Heart right ventricle (tissue), 16 donors: ENCODE data around the gene ITPR3. TPM values are rescaled to one million over a fixed set of nuclear protein-coding genes. Genes with fewer than 3 reads are reported as not detected.

ENCODE experiments used
- ATAC-seq, 8 donors: fragments of 200-7000 bp; cut with Tn5 transposase; one replicate each; pipeline ENCODE4 v1.9.1; 2020; ENCODE audit warnings: mild to moderate bottlenecking in 8 of 8, moderate library complexity in 8 of 8, moderate number of reproducible peaks in 1 of 8
- DNase-seq, 2 donors: peaks; one replicate each; pipeline ENCODE4 v3.0.0-alpha.2; 2020
- H3K27ac ChIP-seq, 10 donors: fragments of 200-600 bp; sonication (generic) in 2 of 10; one replicate each; pipeline versions ENCODE4 v1.5.0 to v1.8.0; 2020 to 2022; ENCODE audit warnings: mild to moderate bottlenecking in 3 of 10
- H3K27me3 ChIP-seq, 7 donors: fragments of 200-600 bp; one replicate each; pipeline ENCODE4 v1.8.0; 2021 to 2022; ENCODE audit warnings: mild to moderate bottlenecking in 2 of 7
- H3K36me3 ChIP-seq, 9 donors: fragments of 200-600 bp; sonication (generic) in 1 of 9; one replicate each; pipeline versions ENCODE4 v1.5.0 to v1.8.0; 2020 to 2022; ENCODE audit warnings: mild to moderate bottlenecking in 2 of 9
- H3K4me1 ChIP-seq, 9 donors: fragments of 200-600 bp; sonication (generic) in 1 of 9; one replicate each; pipeline versions ENCODE4 v1.5.0 to v1.8.0; 2020 to 2022; ENCODE audit warnings: mild to moderate bottlenecking in 4 of 9
- H3K4me3 ChIP-seq, 10 donors: fragments of 200-600 bp; sonication (generic) in 2 of 10; one replicate each; pipeline versions ENCODE4 v1.5.0 to v1.8.0; 2020 to 2022; ENCODE audit warnings: mild to moderate bottlenecking in 7 of 10, moderate library complexity in 2 of 10
- H3K9me3 ChIP-seq, 11 donors: fragments of 200-600 bp in 10 of 11; sonication (generic) in 2 of 11; one replicate each; pipeline versions ENCODE4 v1.5.0 to v1.8.0; 2013 to 2022; ENCODE audit warnings: mild to moderate bottlenecking in 2 of 11, control low read depth in 1 of 11, moderate library complexity in 1 of 11
- WGBS, 2 donors: extraction: QIAGEN DNeasy Blood & Tissue Kit; methylation state at CpG; one replicate each; pipeline ENCODE4 v1.1.7; 2013; ENCODE audit warnings: inconsistent platforms in 1 of 2; 5-methylcytosine and 5-hydroxymethylcytosine counted together
- intact Hi-C, 10 donors: fragments of 100-400 bp; cut with DNase I; formaldehyde crosslinking; loops; one replicate each; pipeline versions ENCODE4 v1.11.1 to v1.14.2; 2022
- polyA plus RNA-seq, 2 donors: library from polyadenylated mRNA; stranded (reverse); fragments of 200-250 nt; gene quantifications; one replicate each; pipeline ENCODE4 v1.2.3, GENCODE V29; 2013
- total RNA-seq, 10 donors: library from RNA; stranded (reverse); fragmentation: NEBNext Ultra II Directional in 3 of 10; extraction: Animal tissue kit (Norgen Biotek cat#: 25700) in 3 of 10; gene quantifications; one replicate each; pipeline versions ENCODE4 v1.2.1 to v1.2.4, GENCODE V29; 2021 to 2023
- TF ChIP-seq, protein P1 (sequence below), 9 donors: fragments of 200-600 bp; sonication (generic) in 2 of 9; IDR thresholded peaks; one replicate each; pipeline versions ENCODE4 v1.5.0 to v1.8.0; 2021 to 2022; ENCODE audit warnings: antibody characterized with exemption in 9 of 9, mild to moderate bottlenecking in 5 of 9, moderate library complexity in 1 of 9
- donor health status: Arrhythmogenic right ventricular cardiomyopathy.
- donor health status: ischemic (EF 13 %, LVEDD 7.1; RV severe dilation, severe dysfunction).
- donor health status: healthy with polysubstance abuse.
- donor health status: DM: no; HTN: yes; CAD: no.
- donor health status: DM: no; HTN: no; CAD: no.
- donor health status: ischemic (EF 25% LVEDD 6.9; RV normal size, moderate dysfunction).
- donor health status: ischemic (EF 25% LVEDD 5.7; RV mildly dilated, moderate dysfunction).
- donor health status: healthy.
- donor health status: DM: yes; HTN: yes; CAD: no.
- donor health status: Ischemic cardiomyopathy.
- donor health status: ischemic (EF 35%, LVEDD 5.7; RV mildly dilated, moderate dysfunction).
- donor health status: nonischemic (EF 11% LVEDD 7.7; RV severe dilation, severe dysfunction).
- donor health status: DM: yes; HTN: yes; CAD: no.
- donor health status: PGD.
- donor health status: ischemic (EF 29% LVEDD 5.4; RV normal size, mild dysfunction).
- donor health status: nonischemic (EF 23%, LVEDD 6.1; RV moderate dilation, normal function).

The ITPR3 gene
- total and polyA plus RNA-seq, 12 donors, result 3.2 to 16.7 (median 6.0) TPM

DNA sequence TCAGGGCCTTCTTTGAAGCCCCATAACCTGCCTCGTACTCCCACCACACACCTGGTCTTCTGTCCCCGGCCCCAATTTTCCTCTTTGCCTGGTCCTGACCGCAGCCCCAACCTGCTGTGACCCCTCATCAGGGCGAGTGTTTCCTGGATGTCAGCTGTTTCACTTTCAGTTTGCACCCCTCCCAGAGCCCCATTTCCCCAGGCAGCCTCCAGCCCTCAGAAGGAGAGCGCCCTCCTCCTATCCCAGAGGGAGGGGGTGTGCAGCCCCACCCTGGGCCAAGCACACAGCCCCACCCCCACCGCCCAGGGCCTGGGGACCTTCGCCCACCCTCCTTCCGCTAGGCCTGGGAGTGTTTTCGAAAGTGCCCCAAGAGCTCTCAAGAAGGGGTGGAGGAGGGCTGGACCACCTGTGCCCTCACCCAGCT is 42.5 kb upstream of the ITPR3 start:
- DNase-seq, result no peak
- H3K27ac ChIP-seq, result peak overlapping the region in 9 of 10 donors; percentile 78 to 94 (median 89)
- no peak for ATAC-seq

DNA sequence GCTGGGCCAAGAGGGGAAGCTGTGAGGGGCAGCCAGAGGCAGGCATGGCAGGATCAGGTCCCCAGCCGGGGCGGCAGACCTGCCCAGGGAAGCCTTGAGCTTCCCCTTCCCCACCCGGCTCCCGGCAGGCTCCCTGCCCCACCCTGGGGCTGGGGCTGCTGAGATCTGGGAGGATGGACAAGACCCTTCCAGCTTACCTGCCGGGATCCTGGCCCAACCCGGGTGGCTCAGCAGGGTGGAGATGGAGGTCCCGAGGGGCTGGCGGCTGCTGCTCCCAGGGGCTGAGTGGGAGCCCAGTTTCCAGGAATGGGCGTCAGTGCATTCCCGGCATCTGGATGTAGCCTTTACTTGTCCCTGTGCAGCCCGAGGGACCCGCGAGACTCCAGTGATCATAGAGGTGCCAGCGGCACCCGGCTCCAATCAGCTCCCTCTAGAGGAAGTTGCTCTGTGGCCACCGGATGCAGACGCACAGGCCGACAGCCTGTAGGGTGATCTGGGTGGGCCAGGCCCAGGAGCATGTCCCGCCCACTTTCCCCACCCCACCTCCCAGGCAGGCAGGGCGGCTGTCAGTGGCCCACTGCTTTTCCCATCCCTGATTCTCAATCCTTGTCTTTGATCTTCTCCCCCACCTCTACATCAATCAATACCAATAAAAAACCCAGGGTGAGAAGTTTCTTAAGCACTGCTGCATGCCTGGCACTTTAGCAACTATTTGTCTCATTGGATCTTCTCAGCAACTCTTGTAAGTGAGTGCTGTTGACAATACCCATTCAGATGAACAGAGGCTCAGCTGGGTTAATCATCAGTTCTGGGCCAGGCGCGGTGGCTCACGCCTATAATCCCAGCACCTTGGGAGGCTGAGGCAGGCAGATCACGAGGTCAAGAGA is 41.1 kb upstream of the ITPR3 start, which contains the start of gene BAK1:
Gene BAK1 (minus strand): TSS at position 449 of the 887 bp plus-strand sequence. CDS start 2,672 bp downstream, outside the sequence.
- ATAC-seq (peak; percentile 92 to 97 (median 95)), DNase-seq (peak; percentile 90 to 92)
- intact Hi-C loops, result loop anchor here (5.0 to 10.0 kb wide), 10 partner anchors 55 to 575 kb away; partner anchors contain the start of genes ZBTB9 (in 4 of the 10), GRM4 (in 1 of the 10), KIFC1 (in 1 of the 10) and SYNGAP1 (in 1 of the 10)
- H3K27ac ChIP-seq, result peak within 1 kb of the TSS; percentile 54 to 94 (median 90)
- peaks cover 0 to 31% (median 7%) of the 10 kb centered on the region in 9 donors for H3K36me3 ChIP-seq
- 2 to 3% methylated on average over 24 of the region's 24 CpGs for WGBS, 2 donors
- peaks cover 18 to 39% (median 33%) of the 10 kb centered on the region in 9 donors for H3K4me1 ChIP-seq
- no peaks in the 10 kb centered on the region for H3K27me3 ChIP-seq
- H3K9me3 ChIP-seq, result no peaks in the 10 kb centered on the region
- TF ChIP-seq, protein P1, sequence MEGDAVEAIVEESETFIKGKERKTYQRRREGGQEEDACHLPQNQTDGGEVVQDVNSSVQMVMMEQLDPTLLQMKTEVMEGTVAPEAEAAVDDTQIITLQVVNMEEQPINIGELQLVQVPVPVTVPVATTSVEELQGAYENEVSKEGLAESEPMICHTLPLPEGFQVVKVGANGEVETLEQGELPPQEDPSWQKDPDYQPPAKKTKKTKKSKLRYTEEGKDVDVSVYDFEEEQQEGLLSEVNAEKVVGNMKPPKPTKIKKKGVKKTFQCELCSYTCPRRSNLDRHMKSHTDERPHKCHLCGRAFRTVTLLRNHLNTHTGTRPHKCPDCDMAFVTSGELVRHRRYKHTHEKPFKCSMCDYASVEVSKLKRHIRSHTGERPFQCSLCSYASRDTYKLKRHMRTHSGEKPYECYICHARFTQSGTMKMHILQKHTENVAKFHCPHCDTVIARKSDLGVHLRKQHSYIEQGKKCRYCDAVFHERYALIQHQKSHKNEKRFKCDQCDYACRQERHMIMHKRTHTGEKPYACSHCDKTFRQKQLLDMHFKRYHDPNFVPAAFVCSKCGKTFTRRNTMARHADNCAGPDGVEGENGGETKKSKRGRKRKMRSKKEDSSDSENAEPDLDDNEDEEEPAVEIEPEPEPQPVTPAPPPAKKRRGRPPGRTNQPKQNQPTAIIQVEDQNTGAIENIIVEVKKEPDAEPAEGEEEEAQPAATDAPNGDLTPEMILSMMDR (IDR thresholded peaks at IDR 0.05), result peak; percentile 30 to 75 (median 61)
- peak within 1 kb of the TSS; percentile 50 to 95 (median 90) for H3K4me3 ChIP-seq

More for the DNA sequence above, 42.5 kb upstream of the ITPR3 start:
- H3K4me1 ChIP-seq, result peaks cover 18 to 39% (median 33%) of the 10 kb centered on the region in 9 donors
- TF ChIP-seq, protein P1 (IDR thresholded peaks at IDR 0.05), result no peak
- no peaks in the 10 kb centered on the region for H3K9me3 ChIP-seq
- intact Hi-C loops, result loop anchor here in 6 of 10 donors (5.0 to 10.0 kb wide), 4 partner anchors 124 to 184 kb away; partner anchors contain the start of genes ZBTB9 (in 4 of the 6), KIFC1 (in 1 of the 6) and SYNGAP1 (in 1 of the 6)
- no peaks in the 10 kb centered on the region for H3K27me3 ChIP-seq
- peak overlapping the region in 9 of 10 donors; percentile 15 to 95 (median 89) for H3K4me3 ChIP-seq
- 65 to 69% methylated on average over 9 of the region's 9 CpGs for whole genome bisulfite sequencing, 2 donors
- H3K36me3 ChIP-seq, result peaks cover 0 to 45% (median 21%) of the 10 kb centered on the region in 9 donors

DNA sequence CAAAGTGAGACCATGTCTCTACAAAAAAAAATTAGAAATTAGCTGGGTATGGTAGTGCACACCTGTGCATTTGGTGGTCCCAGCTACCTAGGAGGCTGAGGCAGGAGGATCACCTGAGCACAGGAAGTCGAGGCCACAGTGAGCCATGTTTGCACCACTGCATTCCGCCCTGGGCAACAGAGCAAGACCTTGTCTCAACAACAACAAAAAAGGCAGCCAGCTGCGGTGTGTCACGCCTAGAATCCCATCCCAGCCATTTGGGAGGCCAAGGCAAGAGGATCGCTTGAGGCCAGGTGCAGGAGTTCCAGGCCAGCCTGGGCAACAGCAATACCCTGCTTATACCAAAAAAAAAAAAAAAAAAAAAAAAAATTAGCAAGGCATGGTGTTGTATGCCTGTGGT is 39.9 kb upstream of the ITPR3 start:
- intact Hi-C loops, result loop anchor here in 8 of 10 donors (10.0 kb wide), 6 partner anchors 54 to 574 kb away; partner anchors contain the start of gene GRM4 (in 1 of the 8)
- WGBS, 2 donors, result 84 to 96% methylated on average over 5 of the region's 5 CpGs
- Histone ChIP-seq H3K27me3 (no peaks in the 10 kb centered on the region), H3K27ac (peak overlapping the region in 1 of 10 donors; percentile 94), H3K4me1 (peaks cover 18 to 50% (median 41%) of the 10 kb centered on the region in 9 donors), H3K9me3 (no peaks in the 10 kb centered on the region), H3K4me3 (no peak overlapping the region), H3K36me3 (peaks cover 0 to 19% (median 0%) of the 10 kb centered on the region in 9 donors)
- DNase-seq (no peak), ATAC-seq (no peak)
- TF ChIP-seq, protein P1 (IDR thresholded peaks at IDR 0.05), result no peak

DNA sequence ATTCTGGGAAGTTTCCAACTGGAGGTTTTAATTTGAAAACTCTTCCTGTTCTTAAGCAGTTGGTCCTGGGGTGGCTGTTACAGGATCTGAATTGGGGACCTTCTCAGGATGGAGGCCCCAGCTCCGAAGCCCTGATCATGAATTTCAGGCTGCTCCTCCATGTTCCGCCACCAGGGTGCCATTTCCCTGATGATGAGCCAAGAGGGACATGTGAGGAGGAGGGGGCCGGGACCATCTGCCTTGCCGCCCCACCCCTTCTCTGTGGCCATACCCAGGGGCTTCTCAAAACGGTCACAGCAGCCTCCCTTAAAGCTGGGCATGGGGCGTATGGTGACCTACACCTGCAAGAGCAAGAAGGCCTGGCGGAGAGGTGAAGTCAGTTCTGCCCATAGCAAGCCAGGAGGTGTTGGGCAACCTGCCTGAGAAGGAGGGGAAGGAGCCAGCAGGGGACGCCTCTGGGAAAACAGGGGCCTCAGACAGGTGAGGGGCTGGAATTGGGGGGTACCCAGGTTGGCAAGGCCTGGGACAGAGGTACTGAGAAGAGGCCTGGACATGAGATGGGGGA is 37.4 kb upstream of the ITPR3 start:
- TF ChIP-seq, protein P1 (IDR thresholded peaks at IDR 0.05), result peak in 3 of 9 donors; percentile 6 to 28 (median 19)
- no peaks in the 10 kb centered on the region for H3K36me3 ChIP-seq
- no peaks in the 10 kb centered on the region for H3K27me3 ChIP-seq
- H3K4me3 ChIP-seq, result no peak overlapping the region
- 76 to 79% methylated on average over 8 of the region's 8 CpGs for WGBS, 2 donors
- ATAC-seq (no peak), DNase-seq (no peak)
- no peak overlapping the region for H3K27ac ChIP-seq
- no peaks in the 10 kb centered on the region for H3K9me3 ChIP-seq
- intact Hi-C loops, result loop anchor here in 8 of 10 donors (10.0 kb wide), 6 partner anchors 51 to 571 kb away; partner anchors contain the start of gene GRM4 (in 1 of the 8)
- H3K4me1 ChIP-seq, result peaks cover 5 to 35% (median 25%) of the 10 kb centered on the region in 9 donors
